ENCODE results near the gene CERK.

DNA sequence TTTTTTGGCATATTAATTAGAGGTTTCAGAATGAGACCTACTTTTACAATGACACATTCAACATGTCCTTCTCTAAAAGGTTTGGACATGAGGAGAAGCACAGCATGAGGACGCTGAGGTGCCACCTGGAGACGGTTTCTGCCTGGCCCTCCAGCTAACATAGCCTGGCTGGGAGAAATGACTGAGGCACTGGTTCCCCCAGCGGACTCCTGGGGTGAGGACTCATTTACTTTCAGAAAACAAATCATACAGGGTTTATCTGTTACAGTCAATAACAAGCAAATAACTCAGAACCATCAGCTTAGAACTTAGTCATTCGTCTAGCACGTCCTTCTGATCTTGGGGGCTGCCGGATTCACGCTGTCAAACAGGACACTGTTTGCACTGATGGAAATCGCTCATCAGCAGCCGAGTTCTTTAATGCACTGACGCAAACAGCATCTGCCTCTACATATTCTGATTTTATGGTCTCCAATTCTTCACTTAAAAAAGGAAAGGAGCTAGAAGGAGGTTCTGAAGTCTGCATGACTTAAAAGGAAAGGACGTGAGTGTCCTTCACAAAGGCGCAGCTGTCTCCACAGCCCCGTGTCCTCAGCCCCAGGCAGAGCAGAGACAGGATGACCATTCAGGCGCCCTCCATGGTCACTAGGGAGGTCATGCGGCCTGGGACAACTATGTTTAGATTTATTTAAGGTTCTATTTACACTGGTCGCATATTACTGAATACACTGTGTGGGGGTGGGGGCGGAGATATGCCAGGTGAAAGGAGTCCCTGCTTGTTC is 44.2 kb downstream of the CERK start:
- TF ChIP-seq POLR2AphosphoS5 (IDR thresholded peaks at IDR 0.05): no peak
- TF ChIP-seq, protein P1, sequence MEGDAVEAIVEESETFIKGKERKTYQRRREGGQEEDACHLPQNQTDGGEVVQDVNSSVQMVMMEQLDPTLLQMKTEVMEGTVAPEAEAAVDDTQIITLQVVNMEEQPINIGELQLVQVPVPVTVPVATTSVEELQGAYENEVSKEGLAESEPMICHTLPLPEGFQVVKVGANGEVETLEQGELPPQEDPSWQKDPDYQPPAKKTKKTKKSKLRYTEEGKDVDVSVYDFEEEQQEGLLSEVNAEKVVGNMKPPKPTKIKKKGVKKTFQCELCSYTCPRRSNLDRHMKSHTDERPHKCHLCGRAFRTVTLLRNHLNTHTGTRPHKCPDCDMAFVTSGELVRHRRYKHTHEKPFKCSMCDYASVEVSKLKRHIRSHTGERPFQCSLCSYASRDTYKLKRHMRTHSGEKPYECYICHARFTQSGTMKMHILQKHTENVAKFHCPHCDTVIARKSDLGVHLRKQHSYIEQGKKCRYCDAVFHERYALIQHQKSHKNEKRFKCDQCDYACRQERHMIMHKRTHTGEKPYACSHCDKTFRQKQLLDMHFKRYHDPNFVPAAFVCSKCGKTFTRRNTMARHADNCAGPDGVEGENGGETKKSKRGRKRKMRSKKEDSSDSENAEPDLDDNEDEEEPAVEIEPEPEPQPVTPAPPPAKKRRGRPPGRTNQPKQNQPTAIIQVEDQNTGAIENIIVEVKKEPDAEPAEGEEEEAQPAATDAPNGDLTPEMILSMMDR (IDR thresholded peaks at IDR 0.05; ENCODE audit: poor library complexity, severe bottlenecking): no peak
